ENCODE results near the gene SGCD.

The SGCD gene

GRCh38 chr5:156314416-156314815 is 12.5 kb upstream of the SGCD start:
- Histone ChIP-seq H3K4me1 (ENCODE audit: insufficient read depth, poor library complexity, severe bottlenecking) (no peaks in the 10 kb centered on the region), H3K27ac (ENCODE audit: poor library complexity, severe bottlenecking) (no peak overlapping the region), H3K4me3 (ENCODE audit: severe bottlenecking) (no peak overlapping the region), H3K9me3 (ENCODE audit: severe bottlenecking) (no peaks in the 10 kb centered on the region), H3K27me3 (ENCODE audit: insufficient read depth, poor library complexity, severe bottlenecking) (peaks cover 3% of the 10 kb centered on the region), H3K36me3 (ENCODE audit: low read depth) (no peaks in the 10 kb centered on the region)
- ATAC-seq (ENCODE audit: low read depth) (no peak), DNase-seq (ENCODE audit: low spot score) (no peak)
- TF ChIP-seq CTCF (IDR thresholded peaks at IDR 0.05; ENCODE audit: poor library complexity, severe bottlenecking) = no peak

- no peaks in the 10 kb centered on the region for H3K27me3 ChIP-seq (ENCODE audit: insufficient read depth, poor library complexity, severe bottlenecking)
- no peaks in the 10 kb centered on the region for H3K9me3 ChIP-seq (ENCODE audit: severe bottlenecking)
- no peak overlapping the region for H3K4me3 ChIP-seq (ENCODE audit: severe bottlenecking)
- TF ChIP-seq CTCF (IDR thresholded peaks at IDR 0.05; ENCODE audit: poor library complexity, severe bottlenecking) = no peak
- no peaks in the 10 kb centered on the region for H3K4me1 ChIP-seq (ENCODE audit: insufficient read depth, poor library complexity, severe bottlenecking)
- H3K27ac ChIP-seq (ENCODE audit: poor library complexity, severe bottlenecking) = no peak overlapping the region
- ATAC-seq (ENCODE audit: low read depth) = no peak
- no peaks in the 10 kb centered on the region for H3K36me3 ChIP-seq (ENCODE audit: low read depth)
- DNase-seq (ENCODE audit: low spot score) = no peak
Observed at GRCh38 chr5:156322666-156323065, 4.3 kb upstream of the SGCD start.

GRCh38 chr5:156327296-156327695 is 332 bp downstream of the SGCD start:
- Histone ChIP-seq H3K4me3 (ENCODE audit: severe bottlenecking) (no peak overlapping the region), H3K27ac (ENCODE audit: poor library complexity, severe bottlenecking) (no peak overlapping the region), H3K36me3 (ENCODE audit: low read depth) (no peaks in the 10 kb centered on the region), H3K4me1 (ENCODE audit: insufficient read depth, poor library complexity, severe bottlenecking) (no peaks in the 10 kb centered on the region), H3K27me3 (ENCODE audit: insufficient read depth, poor library complexity, severe bottlenecking) (no peaks in the 10 kb centered on the region), H3K9me3 (ENCODE audit: severe bottlenecking) (no peaks in the 10 kb centered on the region)
- ATAC-seq (ENCODE audit: low read depth) (no peak), DNase-seq (ENCODE audit: low spot score) (no peak)
- TF ChIP-seq CTCF (IDR thresholded peaks at IDR 0.05; ENCODE audit: poor library complexity, severe bottlenecking) = no peak

GRCh38 chr5:156328161-156328560 is 1.2 kb downstream of the SGCD start:
- DNase-seq (ENCODE audit: low spot score) (no peak), ATAC-seq (ENCODE audit: low read depth) (no peak)
- Histone ChIP-seq H3K36me3 (ENCODE audit: low read depth) (no peaks in the 10 kb centered on the region), H3K4me3 (ENCODE audit: severe bottlenecking) (no peak overlapping the region), H3K27me3 (ENCODE audit: insufficient read depth, poor library complexity, severe bottlenecking) (no peaks in the 10 kb centered on the region), H3K9me3 (ENCODE audit: severe bottlenecking) (peaks cover under 1% of the 10 kb centered on the region), H3K27ac (ENCODE audit: poor library complexity, severe bottlenecking) (no peak overlapping the region), H3K4me1 (ENCODE audit: insufficient read depth, poor library complexity, severe bottlenecking) (no peaks in the 10 kb centered on the region)
- no peak for TF ChIP-seq CTCF (IDR thresholded peaks at IDR 0.05; ENCODE audit: poor library complexity, severe bottlenecking)

GRCh38 chr5:156328766-156329165 is 1.8 kb downstream of the SGCD start:
- H3K9me3 ChIP-seq (ENCODE audit: severe bottlenecking) = peaks cover 3% of the 10 kb centered on the region
- no peaks in the 10 kb centered on the region for H3K27me3 ChIP-seq (ENCODE audit: insufficient read depth, poor library complexity, severe bottlenecking)
- no peak for TF ChIP-seq CTCF (IDR thresholded peaks at IDR 0.05; ENCODE audit: poor library complexity, severe bottlenecking)
- no peak overlapping the region for H3K27ac ChIP-seq (ENCODE audit: poor library complexity, severe bottlenecking)
- no peaks in the 10 kb centered on the region for H3K36me3 ChIP-seq (ENCODE audit: low read depth)
- no peak overlapping the region for H3K4me3 ChIP-seq (ENCODE audit: severe bottlenecking)
- ATAC-seq (ENCODE audit: low read depth) (no peak), DNase-seq (ENCODE audit: low spot score) (no peak)
- H3K4me1 ChIP-seq (ENCODE audit: insufficient read depth, poor library complexity, severe bottlenecking) = no peaks in the 10 kb centered on the region
